GM21737 (cell line): ENCODE results near the gene C17orf78.
"Not testable (repeated sequence)": the region's sequence is repeated elsewhere in the genome, so short reads cannot be mapped to it uniquely, and the experiment has no call there.

Experiments
- ATAC-seq: cut with Tn5 transposase; IDR thresholded peaks from one replicate; pipeline ENCODE4 v1.9.1; 2021; ENCODE audit warnings: mild to moderate bottlenecking, moderate library complexity; ENCODE audit not compliant: unreplicated experiment

Gene C17orf78

GRCh38 chr17:37430051-37430627, 54.4 kb downstream of the C17orf78 start:
- ATAC-seq = no peak

- ATAC-seq = no peak
Measured at GRCh38 chr17:37432671-37433070, 56.9 kb downstream of the C17orf78 start.

DNA sequence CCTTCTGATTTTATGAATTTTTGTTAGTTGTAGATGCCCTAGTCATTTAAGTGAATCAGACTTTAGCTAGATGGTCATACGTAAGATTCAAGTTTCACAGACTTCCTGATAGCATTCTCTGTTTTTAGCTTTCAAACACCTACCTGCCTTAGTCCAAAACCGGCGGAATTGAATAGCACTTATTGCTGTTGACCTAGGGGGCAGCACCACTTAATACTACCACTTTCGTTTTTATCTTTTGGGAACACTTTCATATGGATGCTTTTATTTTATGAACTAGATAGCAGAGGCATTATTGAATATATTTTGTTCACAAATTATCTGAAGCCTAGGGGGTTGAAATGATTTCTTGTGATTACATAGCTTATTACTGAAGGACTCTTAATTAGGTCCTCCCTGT, 62.4 kb downstream of the C17orf78 start:
- no peak for ATAC-seq

GRCh38 chr17:37440424-37440823, 64.6 kb downstream of the C17orf78 start:
- no peak for ATAC-seq

GRCh38 chr17:37441369-37442014, 65.7 kb downstream of the C17orf78 start:
- ATAC-seq = not testable (repeated sequence)
